ENCODE data around the gene SLC1A3.

The SLC1A3 gene

GRCh38 chr5:36708996-36709395 is 102.6 kb downstream of the SLC1A3 start:
- TF ChIP-seq CTCF (IDR thresholded peaks at IDR 0.05) = no peak

GRCh38 chr5:36710039-36710438 is 103.6 kb downstream of the SLC1A3 start:
- no peak for TF ChIP-seq CTCF (IDR thresholded peaks at IDR 0.05)

GRCh38 chr5:36712706-36713105 is 106.3 kb downstream of the SLC1A3 start:
- TF ChIP-seq CTCF (IDR thresholded peaks at IDR 0.05) = no peak

GRCh38 chr5:36713541-36713940 is 107.1 kb downstream of the SLC1A3 start:
- TF ChIP-seq CTCF (IDR thresholded peaks at IDR 0.05) = no peak

GRCh38 chr5:36717131-36717695 is 110.8 kb downstream of the SLC1A3 start:
- no peak for TF ChIP-seq CTCF (IDR thresholded peaks at IDR 0.05)

GRCh38 chr5:36719282-36719681 is 112.9 kb downstream of the SLC1A3 start:
- TF ChIP-seq CTCF (IDR thresholded peaks at IDR 0.05) = no peak

- no peak for TF ChIP-seq CTCF (IDR thresholded peaks at IDR 0.05)
Measured at GRCh38 chr5:36720688-36721087, 114.3 kb downstream of the SLC1A3 start.

GRCh38 chr5:36721664-36722235 is 115.3 kb downstream of the SLC1A3 start:
- no peak for TF ChIP-seq CTCF (IDR thresholded peaks at IDR 0.05)

Measured in LNCAP (cell line).